Middle frontal gyrus (tissue), 1 donor: ENCODE data around the gene CCDC124.
"Not testable (repeated sequence)": the region's sequence is repeated elsewhere in the genome, so short reads cannot be mapped to it uniquely, and the experiment has no call there.

ENCODE experiments used
- DNase-seq: peaks from one replicate; pipeline ENCODE4 v3.0.0-alpha.2; 2015; ENCODE audit warnings: low spot score; ENCODE audit errors: extremely low spot score

The CCDC124 gene

GRCh38 chr19:17932485-17933338 is at the start of gene CCDC124:
CCDC124 (plus strand) TSS chr19:17933015; CDS start chr19:17936421, 3,406 bp downstream.
- peak; percentile 80 for DNase-seq

DNA sequence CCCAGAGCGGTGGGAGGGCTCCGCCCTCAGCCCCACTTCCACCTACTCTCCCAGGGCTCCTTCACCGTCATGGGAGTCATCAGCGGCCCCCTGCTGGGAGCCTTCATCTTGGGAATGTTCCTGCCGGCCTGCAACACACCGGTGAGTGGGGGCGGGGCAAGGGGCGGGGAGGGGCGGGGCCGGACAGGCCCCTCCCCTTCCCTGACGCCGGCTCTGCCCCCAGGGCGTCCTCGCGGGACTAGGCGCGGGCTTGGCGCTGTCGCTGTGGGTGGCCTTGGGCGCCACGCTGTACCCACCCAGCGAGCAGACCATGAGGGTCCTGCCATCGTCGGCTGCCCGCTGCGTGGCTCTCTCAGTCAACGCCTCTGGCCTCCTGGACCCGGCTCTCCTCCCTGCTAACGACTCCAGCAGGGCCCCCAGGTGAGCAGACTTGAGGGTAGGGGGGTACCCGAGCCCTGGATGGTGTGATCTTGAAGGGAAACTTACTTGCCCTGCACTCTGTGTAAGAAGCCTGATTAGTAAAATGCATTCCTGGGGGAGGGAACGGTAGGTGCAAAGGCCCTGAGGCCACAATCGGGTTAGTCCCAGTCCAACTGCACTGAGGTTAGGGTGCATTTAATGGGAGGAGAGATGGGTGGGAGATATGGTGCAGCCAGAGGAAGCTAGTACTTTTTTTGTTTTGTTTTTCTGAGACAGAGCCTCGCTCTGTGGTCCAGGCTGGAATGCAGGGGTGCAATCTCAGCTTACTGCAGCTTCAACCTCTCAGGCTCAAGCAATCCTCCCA is 49.0 kb upstream of the CCDC124 start:
- no peak for DNase-seq

DNA sequence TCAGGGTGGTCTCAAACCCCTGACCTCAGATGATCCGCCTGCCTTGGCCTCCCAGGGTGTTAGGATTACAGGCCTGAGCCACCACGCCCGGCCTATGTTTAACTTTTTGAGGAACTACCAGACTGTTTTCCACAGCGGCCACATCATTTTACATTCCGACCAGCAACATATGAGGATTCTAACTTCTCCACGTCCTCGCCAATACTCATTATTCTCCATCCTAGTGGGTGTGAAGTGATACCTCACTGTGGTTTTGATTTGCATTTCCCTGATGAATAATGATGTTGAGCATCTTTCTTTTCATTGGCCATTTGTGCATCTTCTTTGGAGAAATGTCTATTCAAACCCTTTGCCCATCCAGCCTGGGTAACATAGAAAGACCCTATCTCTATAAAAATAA is 46.3 kb upstream of the CCDC124 start:
- no peak for DNase-seq

DNA sequence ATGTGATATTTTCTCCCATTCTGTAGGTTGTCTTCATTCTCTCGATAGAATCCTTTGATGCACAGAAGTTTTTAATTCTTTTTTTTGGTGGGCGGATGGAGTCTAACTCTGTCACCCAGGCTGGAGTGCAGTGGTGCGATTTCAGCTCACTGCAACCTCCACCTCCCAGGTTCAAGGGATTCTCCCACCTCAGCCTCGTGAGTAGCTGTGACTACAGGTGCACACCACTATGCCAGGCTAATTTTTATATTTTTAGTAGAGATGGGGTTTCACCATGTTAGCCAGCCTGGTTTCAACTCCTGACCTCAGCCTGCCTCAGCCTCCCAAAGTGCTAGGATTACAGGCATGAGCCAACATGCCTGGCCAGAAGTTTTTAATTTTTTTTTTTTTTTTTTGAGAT is 45.6 kb upstream of the CCDC124 start:
- not testable (repeated sequence) for DNase-seq

- DNase-seq, result no peak
These were observed 44.6 kb upstream of the CCDC124 start for GRCh38 chr19:17888260-17888659.

- no peak for DNase-seq
These were observed 43.1 kb upstream of the CCDC124 start for GRCh38 chr19:17889609-17890214.

GRCh38 chr19:17893766-17894165 is 39.0 kb upstream of the CCDC124 start:
- no peak for DNase-seq

GRCh38 chr19:17902701-17903100 is 30.1 kb upstream of the CCDC124 start:
- DNase-seq, result no peak

- DNase-seq, result no peak
These were observed 24.6 kb upstream of the CCDC124 start for GRCh38 chr19:17908244-17908643.

DNA sequence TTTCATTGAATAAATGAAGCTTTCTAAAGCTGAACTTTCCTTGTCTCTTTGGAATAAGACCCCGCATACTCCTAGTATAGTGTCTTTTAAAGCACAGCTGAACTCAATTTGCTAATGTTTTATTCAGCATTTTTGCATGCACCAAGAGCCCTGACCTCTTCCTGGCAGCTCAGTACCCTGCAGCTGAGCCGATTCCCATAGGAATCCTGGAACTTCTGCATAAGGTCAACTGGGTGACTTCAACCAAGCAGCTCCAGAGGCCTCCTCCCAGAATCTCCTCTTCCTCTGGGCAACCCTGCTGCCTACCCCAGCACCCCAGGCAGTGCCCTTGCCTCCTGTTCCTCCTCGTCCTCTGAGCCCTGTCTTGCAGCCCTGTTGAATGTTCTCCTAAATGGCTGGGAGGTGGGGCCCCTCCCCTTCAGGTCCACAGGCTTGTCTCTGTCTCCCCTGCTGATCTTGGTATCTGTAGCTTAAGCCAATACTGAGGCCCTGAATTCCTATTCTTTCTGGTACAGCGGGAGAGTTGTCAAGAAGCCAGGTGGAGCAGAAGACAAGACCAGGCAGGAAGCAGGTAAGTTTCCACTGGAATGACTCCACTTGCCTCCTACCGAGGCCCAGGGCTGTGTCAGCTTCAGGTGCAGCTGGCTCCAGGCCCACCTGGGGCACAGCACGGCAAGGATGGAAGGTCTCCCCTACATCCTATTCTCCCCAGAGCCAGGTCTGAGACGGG is 23.6 kb upstream of the CCDC124 start:
- DNase-seq, result no peak

- DNase-seq, result no peak
These were observed 21.9 kb upstream of the CCDC124 start for GRCh38 chr19:17910791-17911360.

DNA sequence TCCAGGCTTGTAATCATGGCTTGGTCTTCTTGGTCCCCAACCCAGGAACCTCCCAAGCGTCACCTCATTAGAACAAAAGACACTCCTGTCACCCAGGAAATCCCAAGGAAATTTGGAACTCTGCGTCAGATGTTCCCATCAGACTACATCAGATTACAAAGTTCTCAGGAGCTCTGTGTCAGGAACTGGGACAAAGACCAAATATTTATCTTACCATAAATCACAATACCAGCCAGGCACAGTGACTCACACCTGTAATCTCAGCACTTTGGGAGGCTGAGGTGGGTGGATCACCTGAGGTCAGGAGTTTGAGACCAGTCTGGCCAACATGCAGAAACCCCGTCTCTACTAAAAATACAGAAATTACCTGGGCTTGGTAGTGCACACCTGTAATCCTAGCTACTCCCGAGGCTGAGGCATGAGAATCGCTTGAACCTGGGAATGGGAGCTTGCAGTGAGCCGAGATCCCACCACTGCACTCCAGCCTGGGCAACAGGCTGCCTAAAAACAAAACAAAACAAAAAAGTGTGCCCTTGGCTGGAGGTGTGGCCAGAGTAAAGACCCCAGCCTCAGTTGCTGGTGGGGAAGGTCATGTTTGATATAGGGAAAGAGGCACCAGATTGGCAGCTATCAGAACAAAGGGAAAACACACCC is 16.7 kb upstream of the CCDC124 start:
- DNase-seq, result no peak

DNA sequence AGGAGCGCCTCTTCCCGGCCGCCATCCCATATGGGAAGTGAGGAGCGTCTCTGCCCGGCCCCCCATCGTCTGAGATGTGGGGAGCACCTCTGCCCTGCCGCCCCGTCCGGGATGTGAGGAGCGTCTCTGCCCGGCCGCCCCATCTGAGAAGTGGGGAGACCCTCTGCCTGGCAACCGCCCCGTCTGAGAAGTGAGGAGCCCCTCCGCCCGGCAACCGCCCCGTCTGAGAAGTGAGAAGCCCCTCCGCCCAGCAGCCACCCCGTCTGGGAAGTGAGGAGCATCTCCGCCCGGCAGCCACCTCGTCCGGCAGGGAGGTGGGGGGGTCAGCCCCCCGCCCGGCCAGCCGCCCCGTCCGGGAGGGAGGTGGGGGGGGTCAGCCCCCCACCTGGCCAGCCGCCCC is 14.7 kb upstream of the CCDC124 start:
- DNase-seq, result not testable (repeated sequence)

DNA sequence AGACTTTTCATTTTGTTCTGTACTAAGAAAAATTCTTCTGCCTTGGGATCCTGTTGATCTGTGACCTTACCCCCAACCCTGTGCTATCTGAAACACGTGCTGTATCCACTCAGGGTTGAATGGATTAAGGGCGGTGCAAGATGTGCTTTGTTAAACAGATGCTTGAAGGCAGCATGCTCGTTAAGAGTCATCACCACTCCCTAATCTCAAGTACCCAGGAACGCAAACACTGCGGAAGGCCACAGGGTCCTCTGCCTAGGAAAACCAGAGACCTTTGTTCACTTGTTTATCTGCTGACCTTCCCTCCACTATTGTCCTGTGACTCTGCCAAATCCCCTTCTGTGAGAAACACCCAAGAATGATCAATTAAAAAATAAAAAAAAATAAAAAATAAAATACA is 13.7 kb upstream of the CCDC124 start:
- DNase-seq, result not testable (repeated sequence)

GRCh38 chr19:17920527-17920926 is 12.3 kb upstream of the CCDC124 start:
- no peak for DNase-seq

- DNase-seq, result no peak
These were observed 10.7 kb upstream of the CCDC124 start for GRCh38 chr19:17922138-17922537.

- DNase-seq, result no peak
These were observed 6.8 kb upstream of the CCDC124 start for GRCh38 chr19:17926044-17926443.

DNA sequence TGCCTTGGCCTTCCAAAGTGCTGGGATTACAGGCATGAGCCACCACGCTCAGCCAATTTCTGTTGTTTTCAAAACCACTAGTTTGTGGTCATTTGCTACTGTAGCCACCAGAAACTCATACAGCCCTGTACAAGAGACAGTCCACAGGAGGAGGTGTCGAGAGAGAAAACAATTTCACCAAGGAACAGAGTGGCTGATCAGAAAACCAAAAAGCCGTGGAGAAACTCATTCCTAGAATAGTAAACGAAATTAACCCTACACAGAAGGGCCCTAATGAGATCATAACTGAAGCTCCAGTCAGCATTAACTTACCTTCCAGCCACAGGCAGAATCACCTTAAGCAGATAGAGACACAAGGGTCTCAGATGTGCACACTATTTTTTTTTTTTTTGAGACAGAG is 3.8 kb upstream of the CCDC124 start:
- no peak for DNase-seq

- no peak for DNase-seq
These were observed 1.2 kb upstream of the CCDC124 start for GRCh38 chr19:17931532-17932191.
